HL-60 (cell line): ENCODE data around the gene LRRC15.

Experiments
- GABPA ChIP-seq: IDR thresholded peaks from 2 replicates; pipeline ENCODE4 v1.6.1; 2012; ENCODE audit warnings: low read depth
- POLR2AphosphoS5 ChIP-seq: IDR thresholded peaks from 2 replicates; pipeline ENCODE4 v1.6.1; 2012; ENCODE audit warnings: low read depth
- SPI1 ChIP-seq: IDR thresholded peaks from 2 replicates; pipeline ENCODE4 v1.6.1; 2012; ENCODE audit warnings: low read depth, mild to moderate bottlenecking, borderline replicate concordance
- TF ChIP-seq, protein P1 (sequence below): IDR thresholded peaks from 2 replicates; pipeline ENCODE4 v1.6.1; 2012; ENCODE audit warnings: low read depth; ENCODE audit not compliant: insufficient replicate concordance
- TF ChIP-seq, protein P2 (sequence below): IDR thresholded peaks from one replicate; pipeline ENCODE4 v1.5.1; 2011; ENCODE audit warnings: low read length, control low read depth, inconsistent platforms; ENCODE audit not compliant: insufficient read depth

DNA sequence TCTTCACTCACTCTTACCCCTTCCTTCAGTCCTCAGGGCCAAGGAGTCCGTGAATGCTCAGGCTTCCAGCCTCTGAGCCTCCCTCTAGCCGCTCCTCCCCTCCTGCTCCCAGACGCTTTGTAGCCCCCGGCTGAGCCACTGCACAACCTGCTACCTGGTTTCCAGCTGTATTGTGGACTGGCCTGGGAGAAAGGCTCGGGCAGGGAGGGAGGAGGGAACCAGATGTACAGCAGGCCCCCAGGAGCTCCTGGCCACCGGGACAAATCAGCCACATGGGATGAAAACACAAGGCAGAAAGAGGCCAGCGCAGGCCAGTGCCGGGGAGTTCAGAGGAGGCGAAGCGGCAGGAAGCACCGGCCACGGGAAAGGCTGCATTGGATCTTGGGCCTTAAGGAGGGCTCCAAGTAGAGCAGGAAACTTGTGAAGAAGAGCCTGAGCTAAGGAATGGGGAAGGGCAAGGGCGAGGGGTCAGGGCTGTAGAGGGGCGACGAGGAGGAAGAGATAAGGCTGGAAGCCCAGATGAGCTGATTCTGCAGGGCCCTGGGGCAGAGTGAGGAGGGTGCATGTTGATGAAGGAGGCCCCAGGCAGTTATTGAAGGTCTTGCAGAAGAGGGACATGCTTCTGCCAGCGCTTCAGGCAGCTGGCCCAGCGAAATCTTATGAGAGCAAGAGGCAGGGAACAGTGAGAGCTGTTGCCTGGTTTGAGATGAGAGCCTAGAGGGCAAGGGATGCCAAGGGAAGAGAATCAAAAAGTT is 32.8 kb downstream of the LRRC15 start:
- TF ChIP-seq, protein P1, sequence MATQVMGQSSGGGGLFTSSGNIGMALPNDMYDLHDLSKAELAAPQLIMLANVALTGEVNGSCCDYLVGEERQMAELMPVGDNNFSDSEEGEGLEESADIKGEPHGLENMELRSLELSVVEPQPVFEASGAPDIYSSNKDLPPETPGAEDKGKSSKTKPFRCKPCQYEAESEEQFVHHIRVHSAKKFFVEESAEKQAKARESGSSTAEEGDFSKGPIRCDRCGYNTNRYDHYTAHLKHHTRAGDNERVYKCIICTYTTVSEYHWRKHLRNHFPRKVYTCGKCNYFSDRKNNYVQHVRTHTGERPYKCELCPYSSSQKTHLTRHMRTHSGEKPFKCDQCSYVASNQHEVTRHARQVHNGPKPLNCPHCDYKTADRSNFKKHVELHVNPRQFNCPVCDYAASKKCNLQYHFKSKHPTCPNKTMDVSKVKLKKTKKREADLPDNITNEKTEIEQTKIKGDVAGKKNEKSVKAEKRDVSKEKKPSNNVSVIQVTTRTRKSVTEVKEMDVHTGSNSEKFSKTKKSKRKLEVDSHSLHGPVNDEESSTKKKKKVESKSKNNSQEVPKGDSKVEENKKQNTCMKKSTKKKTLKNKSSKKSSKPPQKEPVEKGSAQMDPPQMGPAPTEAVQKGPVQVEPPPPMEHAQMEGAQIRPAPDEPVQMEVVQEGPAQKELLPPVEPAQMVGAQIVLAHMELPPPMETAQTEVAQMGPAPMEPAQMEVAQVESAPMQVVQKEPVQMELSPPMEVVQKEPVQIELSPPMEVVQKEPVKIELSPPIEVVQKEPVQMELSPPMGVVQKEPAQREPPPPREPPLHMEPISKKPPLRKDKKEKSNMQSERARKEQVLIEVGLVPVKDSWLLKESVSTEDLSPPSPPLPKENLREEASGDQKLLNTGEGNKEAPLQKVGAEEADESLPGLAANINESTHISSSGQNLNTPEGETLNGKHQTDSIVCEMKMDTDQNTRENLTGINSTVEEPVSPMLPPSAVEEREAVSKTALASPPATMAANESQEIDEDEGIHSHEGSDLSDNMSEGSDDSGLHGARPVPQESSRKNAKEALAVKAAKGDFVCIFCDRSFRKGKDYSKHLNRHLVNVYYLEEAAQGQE: no peak
- TF ChIP-seq POLR2AphosphoS5 (no peak), SPI1 (no peak), GABPA (no peak)
- TF ChIP-seq, protein P2, sequence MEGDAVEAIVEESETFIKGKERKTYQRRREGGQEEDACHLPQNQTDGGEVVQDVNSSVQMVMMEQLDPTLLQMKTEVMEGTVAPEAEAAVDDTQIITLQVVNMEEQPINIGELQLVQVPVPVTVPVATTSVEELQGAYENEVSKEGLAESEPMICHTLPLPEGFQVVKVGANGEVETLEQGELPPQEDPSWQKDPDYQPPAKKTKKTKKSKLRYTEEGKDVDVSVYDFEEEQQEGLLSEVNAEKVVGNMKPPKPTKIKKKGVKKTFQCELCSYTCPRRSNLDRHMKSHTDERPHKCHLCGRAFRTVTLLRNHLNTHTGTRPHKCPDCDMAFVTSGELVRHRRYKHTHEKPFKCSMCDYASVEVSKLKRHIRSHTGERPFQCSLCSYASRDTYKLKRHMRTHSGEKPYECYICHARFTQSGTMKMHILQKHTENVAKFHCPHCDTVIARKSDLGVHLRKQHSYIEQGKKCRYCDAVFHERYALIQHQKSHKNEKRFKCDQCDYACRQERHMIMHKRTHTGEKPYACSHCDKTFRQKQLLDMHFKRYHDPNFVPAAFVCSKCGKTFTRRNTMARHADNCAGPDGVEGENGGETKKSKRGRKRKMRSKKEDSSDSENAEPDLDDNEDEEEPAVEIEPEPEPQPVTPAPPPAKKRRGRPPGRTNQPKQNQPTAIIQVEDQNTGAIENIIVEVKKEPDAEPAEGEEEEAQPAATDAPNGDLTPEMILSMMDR: no peak
